Gastrocnemius medialis (tissue), 4 donors: Measurements from ENCODE around the gene ROR2.

Experiments
- POLR2A ChIP-seq, 2 donors: fragments of 450-650 bp; IDR thresholded peaks; one replicate each; pipeline ENCODE4 v1.6.1; 2017; ENCODE audit warnings: antibody characterized with exemption in 2 of 2, mild to moderate bottlenecking in 2 of 2, moderate library complexity in 2 of 2
- TF ChIP-seq, protein P1 (sequence below), 5 experiments: fragments of 450-650 bp in 3 of 5; fragments of 200-600 bp in 2 of 5; sonication (generic) in 2 of 5; IDR thresholded peaks in 4 of 5; conservative IDR thresholded peaks in 1 of 5; 1 replicate in 4 of 5; 2 replicates in 1 of 5; pipeline ENCODE4 v1.5.1; 2016 to 2019; ENCODE audit warnings: antibody characterized with exemption in 5 of 5, mild to moderate bottlenecking in 3 of 5, moderate library complexity in 3 of 5

DNA sequence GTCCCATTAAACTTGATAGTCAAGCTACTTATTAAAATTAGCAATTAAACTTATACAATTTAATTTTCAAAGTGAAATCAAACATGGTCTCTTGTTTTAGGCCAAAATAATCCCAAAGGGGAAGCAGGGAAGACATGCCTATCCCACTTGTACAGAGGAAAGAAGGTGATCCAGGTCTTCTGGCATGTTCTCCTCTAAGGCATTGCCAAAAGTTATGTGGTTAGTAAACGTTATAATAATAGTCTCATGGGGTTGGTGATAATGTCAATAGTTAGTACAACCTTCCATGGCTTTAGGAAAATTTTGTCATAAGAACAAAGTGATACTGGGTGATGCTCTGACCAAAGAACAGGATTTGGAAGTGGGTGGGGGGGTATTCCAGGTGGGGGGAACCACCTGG is 52.8 kb downstream of the ROR2 start:
- TF ChIP-seq, protein P1, sequence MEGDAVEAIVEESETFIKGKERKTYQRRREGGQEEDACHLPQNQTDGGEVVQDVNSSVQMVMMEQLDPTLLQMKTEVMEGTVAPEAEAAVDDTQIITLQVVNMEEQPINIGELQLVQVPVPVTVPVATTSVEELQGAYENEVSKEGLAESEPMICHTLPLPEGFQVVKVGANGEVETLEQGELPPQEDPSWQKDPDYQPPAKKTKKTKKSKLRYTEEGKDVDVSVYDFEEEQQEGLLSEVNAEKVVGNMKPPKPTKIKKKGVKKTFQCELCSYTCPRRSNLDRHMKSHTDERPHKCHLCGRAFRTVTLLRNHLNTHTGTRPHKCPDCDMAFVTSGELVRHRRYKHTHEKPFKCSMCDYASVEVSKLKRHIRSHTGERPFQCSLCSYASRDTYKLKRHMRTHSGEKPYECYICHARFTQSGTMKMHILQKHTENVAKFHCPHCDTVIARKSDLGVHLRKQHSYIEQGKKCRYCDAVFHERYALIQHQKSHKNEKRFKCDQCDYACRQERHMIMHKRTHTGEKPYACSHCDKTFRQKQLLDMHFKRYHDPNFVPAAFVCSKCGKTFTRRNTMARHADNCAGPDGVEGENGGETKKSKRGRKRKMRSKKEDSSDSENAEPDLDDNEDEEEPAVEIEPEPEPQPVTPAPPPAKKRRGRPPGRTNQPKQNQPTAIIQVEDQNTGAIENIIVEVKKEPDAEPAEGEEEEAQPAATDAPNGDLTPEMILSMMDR (IDR thresholded peaks at IDR 0.05 in 4 of 5, conservative IDR thresholded peaks at IDR 0.05 in 1 of 5) = no peak
- no peak for TF ChIP-seq POLR2A (IDR thresholded peaks at IDR 0.05)
